Measurements from ENCODE around the gene TSSK3.
"Not testable (repeated sequence)": the region's sequence is repeated elsewhere in the genome, so short reads cannot be mapped to it uniquely, and the experiment has no call there.

The TSSK3 gene

DNA sequence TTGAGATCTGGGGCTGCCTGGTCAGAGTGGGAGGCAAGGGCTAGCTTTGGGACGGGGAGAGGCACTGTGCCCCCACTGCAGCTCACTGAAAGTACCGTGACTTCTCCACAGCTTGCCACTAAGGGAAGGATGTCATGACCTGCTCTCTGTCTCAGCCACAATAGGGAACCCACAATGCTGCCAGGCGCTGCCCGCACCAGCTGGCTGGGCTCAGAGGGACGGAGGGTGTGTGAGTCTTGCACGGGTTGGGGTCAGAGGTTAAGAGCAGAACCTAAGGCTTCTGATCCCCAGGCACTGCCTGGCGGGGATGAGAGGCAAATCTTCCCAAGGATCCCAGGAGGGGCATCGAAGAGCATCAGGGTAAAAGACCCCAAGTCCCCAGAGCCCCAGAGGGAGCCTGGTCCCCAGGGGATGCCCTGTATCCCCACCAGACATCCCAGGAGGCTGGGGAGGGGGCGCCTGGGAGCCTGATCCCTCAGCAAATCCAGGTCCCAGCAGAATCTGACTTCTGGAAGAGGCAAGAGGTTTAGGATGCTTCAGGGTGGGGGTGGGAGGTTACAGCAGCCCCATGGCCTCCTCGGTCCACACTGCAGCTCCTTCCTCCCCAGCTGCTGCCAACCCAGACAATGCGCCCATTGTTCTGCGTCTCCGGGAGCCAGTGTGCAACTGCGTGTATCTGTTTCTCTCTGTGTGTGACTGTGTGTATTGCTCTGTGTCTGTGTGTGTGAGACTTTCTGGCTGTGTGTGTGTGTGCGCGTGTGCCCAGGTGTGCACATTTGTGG lies 24.3 kb upstream of the TSSK3 start:
- no peak overlapping the region for H3K4me3 ChIP-seq (ENCODE audit: low read depth, low read length)

DNA sequence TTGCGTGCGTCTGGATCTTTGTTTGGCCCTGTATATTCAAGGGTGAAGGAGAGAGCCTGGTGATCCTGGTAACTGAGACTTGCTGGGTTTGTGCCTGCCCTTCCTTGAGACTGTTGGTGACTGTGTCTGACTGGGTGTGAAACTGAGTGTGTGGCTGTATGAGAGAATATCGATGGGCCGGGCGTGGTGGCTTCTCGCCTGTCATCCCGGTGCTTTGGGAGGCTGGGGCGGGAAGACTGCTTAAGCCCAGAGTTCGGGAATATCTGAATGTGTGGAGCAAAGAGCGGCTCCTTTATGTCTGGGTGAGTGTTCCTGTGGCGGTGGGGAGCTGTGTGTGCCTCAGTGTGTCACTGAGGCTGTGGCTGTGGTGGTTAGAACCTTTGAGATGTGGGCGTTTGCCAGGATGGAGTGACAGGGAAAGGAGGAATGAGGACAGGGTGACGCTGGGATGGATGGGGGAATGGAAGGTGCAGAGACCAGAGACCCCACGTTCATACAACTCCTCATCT lies 23.6 kb upstream of the TSSK3 start:
- no peak overlapping the region for H3K4me3 ChIP-seq (ENCODE audit: low read depth, low read length)

- no peak overlapping the region for H3K4me3 ChIP-seq (ENCODE audit: low read depth, low read length)
These were observed 22.9 kb upstream of the TSSK3 start for GRCh38 chr1:32339363-32339978.

GRCh38 chr1:32341186-32341757 lies 21.1 kb upstream of the TSSK3 start:
- no peak overlapping the region for H3K4me3 ChIP-seq (ENCODE audit: low read depth, low read length)

- H3K4me3 ChIP-seq (ENCODE audit: low read depth, low read length), result no peak overlapping the region
These were observed 20.4 kb upstream of the TSSK3 start for GRCh38 chr1:32341971-32342370.

- no peak overlapping the region for H3K4me3 ChIP-seq (ENCODE audit: low read depth, low read length)
These were observed 19.6 kb upstream of the TSSK3 start for GRCh38 chr1:32342704-32343103.

DNA sequence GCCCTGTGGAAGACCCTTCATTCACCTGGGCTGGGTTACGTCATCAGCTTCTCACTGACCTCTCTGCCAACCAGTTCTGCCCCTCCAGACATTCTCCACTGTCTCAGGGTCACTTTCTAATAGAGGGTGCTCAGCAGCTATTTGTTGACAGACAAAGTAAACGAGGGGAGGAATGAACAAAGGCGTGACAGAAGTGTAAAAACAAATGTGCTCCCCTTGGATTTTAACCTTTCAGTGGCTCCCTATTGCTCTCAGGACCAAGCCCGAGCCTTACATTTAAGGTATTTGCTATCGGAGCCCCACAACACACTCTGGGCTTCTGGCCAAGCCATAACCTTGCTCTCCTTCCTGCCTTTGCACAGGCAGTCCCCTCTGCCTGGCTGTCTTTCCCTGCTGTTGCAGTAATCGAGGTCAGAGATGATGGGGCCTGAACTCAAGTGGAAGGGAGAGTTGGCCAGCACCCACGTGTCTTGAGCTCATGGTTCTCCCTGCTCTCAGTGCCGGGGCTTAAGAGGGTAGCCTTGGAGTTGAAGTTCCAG lies 17.0 kb upstream of the TSSK3 start:
- no peak overlapping the region for H3K4me3 ChIP-seq (ENCODE audit: low read depth, low read length)

- H3K4me3 ChIP-seq (ENCODE audit: low read depth, low read length), result no peak overlapping the region
These were observed 15.7 kb upstream of the TSSK3 start for GRCh38 chr1:32346532-32347157.

DNA sequence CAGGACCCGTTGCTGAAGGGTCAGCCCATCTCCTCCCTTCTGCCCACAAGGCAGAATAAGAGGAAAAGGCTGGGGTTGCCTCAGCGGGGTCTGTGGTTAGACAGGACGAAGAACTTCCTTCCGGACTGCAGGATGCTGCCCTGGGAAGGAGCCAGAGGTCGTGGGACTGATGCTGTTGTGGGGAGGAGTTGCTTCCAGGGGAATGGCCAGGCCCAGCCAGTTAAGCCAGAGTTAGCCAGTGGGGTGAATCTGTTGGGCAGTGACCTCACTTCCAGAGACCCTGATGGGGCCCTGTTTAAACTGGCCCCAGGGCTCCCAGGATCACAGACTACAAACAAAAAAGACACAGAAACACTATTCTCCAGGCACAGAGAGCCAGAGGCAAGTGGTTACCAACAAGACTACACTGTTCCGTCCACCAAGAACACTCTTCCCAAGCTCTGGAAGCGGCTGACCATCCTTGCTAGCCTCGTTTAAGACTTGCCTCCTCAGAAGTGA lies 13.1 kb upstream of the TSSK3 start:
- H3K4me3 ChIP-seq (ENCODE audit: low read depth, low read length), result no peak overlapping the region

- peak overlapping the region; percentile 62 for H3K4me3 ChIP-seq (ENCODE audit: low read depth, low read length)
These were observed 11.4 kb upstream of the TSSK3 start for GRCh38 chr1:32350785-32351398.

GRCh38 chr1:32351399-32352238 lies 10.7 kb upstream of the TSSK3 start:
- H3K4me3 ChIP-seq (ENCODE audit: low read depth, low read length), result peak overlapping the region; percentile 62

- H3K4me3 ChIP-seq (ENCODE audit: low read depth, low read length), result no peak overlapping the region
These were observed 10.0 kb upstream of the TSSK3 start for GRCh38 chr1:32352239-32352745.

DNA sequence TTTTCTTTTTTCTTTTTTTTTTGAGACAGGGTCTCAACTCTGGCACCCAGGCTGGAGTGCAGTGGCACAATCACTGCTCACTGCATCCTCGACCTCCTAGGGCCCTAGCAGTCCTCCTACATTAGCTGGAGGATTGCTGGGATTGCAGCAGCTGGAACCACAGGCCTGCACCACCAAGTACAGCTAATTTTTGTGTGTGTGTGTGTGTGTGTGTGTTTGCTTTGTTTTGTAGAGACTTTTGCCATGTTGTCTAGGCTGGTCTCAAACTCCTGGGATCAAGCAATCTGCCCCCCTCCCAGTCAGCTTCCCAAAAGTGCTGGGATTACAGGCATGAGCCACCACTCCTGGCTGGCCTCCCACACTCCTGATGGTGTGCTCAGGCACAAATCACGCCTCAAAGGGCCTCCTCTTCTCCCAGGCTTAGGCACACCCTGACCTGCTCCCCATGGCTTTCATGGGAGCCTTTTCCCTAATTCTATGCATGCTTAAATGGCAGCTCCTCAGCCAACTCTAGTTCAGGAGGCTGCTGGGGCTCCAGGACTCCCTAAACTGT lies 9.4 kb upstream of the TSSK3 start:
- H3K4me3 ChIP-seq (ENCODE audit: low read depth, low read length), result no peak overlapping the region

- H3K4me3 ChIP-seq (ENCODE audit: low read depth, low read length), result no peak overlapping the region
These were observed 8.9 kb upstream of the TSSK3 start for GRCh38 chr1:32353431-32353830.

DNA sequence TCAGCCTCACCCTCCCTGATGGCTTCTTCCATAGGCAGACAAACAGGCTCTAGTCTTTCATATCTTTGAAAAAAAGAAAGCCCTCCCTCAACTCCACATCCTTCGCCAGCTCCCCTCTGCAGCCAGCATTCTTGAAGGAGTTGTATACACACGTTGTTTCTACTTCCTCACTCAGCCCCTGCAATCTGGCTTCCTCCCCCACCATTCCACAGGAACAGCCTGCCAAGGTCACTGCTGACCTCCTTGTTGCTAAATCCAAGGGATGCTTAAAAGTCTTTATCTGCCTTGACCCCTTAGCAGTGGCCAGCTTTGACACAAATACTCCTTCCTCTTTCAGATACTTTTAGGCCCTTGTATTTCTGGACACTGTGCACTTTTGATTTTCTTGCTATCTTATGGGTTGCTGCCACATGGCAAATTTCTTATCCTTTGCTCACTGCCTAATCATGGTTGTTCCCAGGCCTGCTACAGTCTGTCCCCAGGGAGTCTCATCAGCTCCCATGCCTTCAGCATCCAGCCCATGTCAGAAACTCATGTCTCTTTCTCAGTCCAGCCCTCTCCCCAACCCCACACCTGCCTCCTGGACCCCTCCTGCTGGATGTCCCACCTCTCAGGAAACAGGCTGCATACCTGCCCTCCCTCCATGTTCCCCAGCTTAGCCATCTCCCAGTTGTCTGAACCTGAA lies 8.3 kb upstream of the TSSK3 start:
- no peak overlapping the region for H3K4me3 ChIP-seq (ENCODE audit: low read depth, low read length)

- not testable (repeated sequence) for H3K4me3 ChIP-seq (ENCODE audit: low read depth, low read length)
These were observed 6.6 kb upstream of the TSSK3 start for GRCh38 chr1:32355778-32356177.

DNA sequence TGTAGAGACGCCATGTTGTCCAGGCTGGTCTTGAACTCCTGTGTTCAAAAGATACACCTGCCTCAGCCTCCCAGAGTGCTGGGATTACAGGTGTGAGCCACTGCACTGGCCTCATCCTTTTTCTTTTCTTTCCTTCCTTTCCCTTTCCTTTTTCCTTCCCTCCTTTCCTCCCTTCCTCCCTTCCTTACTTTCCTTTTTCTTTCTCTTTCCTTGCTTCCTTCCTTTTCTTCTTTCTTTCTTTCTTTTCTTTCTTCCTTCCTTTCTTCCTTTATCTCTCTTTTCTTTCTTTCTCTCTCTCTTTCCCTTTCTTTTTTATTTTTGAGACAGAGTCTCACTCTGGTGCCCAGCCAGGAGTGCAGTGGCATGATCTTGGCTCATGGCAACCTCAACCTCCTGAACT lies 5.9 kb upstream of the TSSK3 start:
- no peak overlapping the region for H3K4me3 ChIP-seq (ENCODE audit: low read depth, low read length)

- no peak overlapping the region for H3K4me3 ChIP-seq (ENCODE audit: low read depth, low read length)
These were observed 4.7 kb upstream of the TSSK3 start for GRCh38 chr1:32357614-32358013.

DNA sequence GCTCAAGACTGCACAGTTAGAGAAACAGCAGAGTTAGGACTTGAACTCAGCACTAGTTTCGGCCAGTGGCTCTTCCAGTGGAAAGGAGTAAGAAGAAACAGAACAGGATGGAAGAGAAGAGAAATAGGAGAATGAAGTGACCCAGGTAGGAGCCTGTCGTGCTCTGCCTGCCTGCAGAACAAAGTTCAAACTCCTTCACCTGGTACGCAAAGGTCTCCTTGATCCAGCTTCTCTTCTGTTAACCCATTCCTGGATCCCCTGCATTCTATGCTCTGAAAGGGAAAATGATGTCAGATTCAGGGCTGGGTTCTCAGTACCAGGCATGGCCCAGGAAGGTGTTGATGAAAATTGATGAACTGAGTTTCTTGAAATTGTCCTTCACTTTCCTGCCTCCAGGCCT lies 3.9 kb upstream of the TSSK3 start:
- H3K4me3 ChIP-seq (ENCODE audit: low read depth, low read length), result no peak overlapping the region

Data from iPS-11a (cell line).